Calu3 (cell line): Measurements from ENCODE around the gene MOCOS. TPM values are rescaled to one million over a fixed set of nuclear protein-coding genes. Genes with fewer than 3 reads are reported as not detected.

ENCODE experiments used
- BruUV-seq: library from RNA; stranded (reverse); fragments of 400-500 nt; replicated peaks from 2 replicates; lab custom pipeline; 2021; lab: Mats Ljungman, UMichigan
- CTCF ChIA-PET: fragments of 300-600 bp; sonication (Branson Sonifier 250); formaldehyde crosslinking; loops from one replicate; lab custom pipeline; 2022; ENCODE audit warnings: antibody characterized with exemption; lab: Charles Lee
- DNase-seq: peaks from one replicate; pipeline ENCODE4 v3.0.0; 2022
- H3K27ac Mint-ChIP-seq: one replicate; pipeline ENCODE4 v1.8.0; 2022; ENCODE audit warnings: mixed read lengths; ENCODE audit not compliant: unreplicated experiment
- H3K27me3 Mint-ChIP-seq: one replicate; pipeline ENCODE4 v1.8.0; 2022; ENCODE audit warnings: mixed read lengths; ENCODE audit not compliant: unreplicated experiment
- H3K36me3 Mint-ChIP-seq: one replicate; pipeline ENCODE4 v1.8.0; 2022; ENCODE audit warnings: mild to moderate bottlenecking, moderate library complexity, mixed read lengths; ENCODE audit not compliant: insufficient read depth, unreplicated experiment
- H3K4me1 Mint-ChIP-seq: one replicate; pipeline ENCODE4 v1.8.0; 2022; ENCODE audit warnings: mild to moderate bottlenecking, low read depth, mixed read lengths; ENCODE audit not compliant: unreplicated experiment
- H3K4me3 Mint-ChIP-seq: one replicate; pipeline ENCODE4 v1.8.0; 2022; ENCODE audit warnings: mild to moderate bottlenecking, low read depth, moderate library complexity, mixed read lengths; ENCODE audit not compliant: unreplicated experiment
- H3K9me3 Mint-ChIP-seq: one replicate; pipeline ENCODE4 v1.8.0; 2022; ENCODE audit warnings: low read depth, mixed read lengths; ENCODE audit not compliant: unreplicated experiment
- intact Hi-C: fragments of 100-400 bp; cut with micrococcal nuclease; formaldehyde crosslinking; loops from one replicate; pipeline ENCODE4 v1.10.0; 2022; ENCODE audit not compliant: unreplicated experiment
- total RNA-seq: library from RNA; stranded (reverse); gene quantifications from 2 replicates; pipeline ENCODE4 v1.2.3, GENCODE V29; 2022
- TF ChIP-seq, protein P1 (sequence below): fragments of 200-600 bp; IDR thresholded peaks from one replicate; pipeline ENCODE4 v1.8.0; 2022; ENCODE audit warnings: antibody characterized with exemption; ENCODE audit not compliant: unreplicated experiment

The MOCOS gene
- total RNA-seq, 1 experiment from 2014 or later, result 24.5 TPM

DNA sequence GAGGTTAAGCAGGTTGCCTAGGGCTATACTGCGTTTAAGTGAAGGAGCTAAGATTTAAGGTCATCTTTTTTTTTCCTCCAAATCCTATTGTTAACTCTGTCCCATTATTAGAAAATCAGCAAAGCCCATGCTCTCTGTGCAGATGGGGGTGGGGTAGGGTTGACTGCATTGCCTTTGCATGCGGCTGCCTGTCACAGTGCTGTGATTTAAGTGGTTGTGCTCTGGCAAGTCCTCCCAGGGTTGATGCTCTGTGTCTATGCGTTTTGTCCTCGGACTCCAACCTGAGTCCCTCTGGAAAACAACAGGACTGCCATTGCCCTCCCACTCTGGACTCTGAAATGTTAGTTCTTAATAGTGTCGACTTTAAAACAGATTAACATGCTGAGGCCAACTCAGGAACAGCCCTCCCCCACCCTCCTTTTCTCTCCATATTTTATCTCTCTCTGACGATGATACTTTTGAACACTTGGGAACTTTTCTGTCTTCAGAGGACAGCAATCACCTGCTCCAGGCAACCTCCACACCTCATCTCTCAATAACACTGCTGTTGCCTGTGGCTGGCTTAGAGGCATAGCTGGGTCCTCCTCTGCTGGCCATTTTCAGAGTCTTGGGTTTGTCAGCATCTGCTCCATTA lies 116.0 kb downstream of the MOCOS start:
- BruUV-seq, result no TSS peak
- intact Hi-C loops, result no loop called here
- Mint-ChIP-seq H3K27ac (no peak overlapping the region), H3K36me3 (no peaks in the 10 kb centered on the region), H3K4me3 (no peak overlapping the region), H3K9me3 (no peaks in the 10 kb centered on the region), H3K27me3 (peaks cover 46% of the 10 kb centered on the region), H3K4me1 (peaks cover under 1% of the 10 kb centered on the region)
- TF ChIP-seq, protein P1, sequence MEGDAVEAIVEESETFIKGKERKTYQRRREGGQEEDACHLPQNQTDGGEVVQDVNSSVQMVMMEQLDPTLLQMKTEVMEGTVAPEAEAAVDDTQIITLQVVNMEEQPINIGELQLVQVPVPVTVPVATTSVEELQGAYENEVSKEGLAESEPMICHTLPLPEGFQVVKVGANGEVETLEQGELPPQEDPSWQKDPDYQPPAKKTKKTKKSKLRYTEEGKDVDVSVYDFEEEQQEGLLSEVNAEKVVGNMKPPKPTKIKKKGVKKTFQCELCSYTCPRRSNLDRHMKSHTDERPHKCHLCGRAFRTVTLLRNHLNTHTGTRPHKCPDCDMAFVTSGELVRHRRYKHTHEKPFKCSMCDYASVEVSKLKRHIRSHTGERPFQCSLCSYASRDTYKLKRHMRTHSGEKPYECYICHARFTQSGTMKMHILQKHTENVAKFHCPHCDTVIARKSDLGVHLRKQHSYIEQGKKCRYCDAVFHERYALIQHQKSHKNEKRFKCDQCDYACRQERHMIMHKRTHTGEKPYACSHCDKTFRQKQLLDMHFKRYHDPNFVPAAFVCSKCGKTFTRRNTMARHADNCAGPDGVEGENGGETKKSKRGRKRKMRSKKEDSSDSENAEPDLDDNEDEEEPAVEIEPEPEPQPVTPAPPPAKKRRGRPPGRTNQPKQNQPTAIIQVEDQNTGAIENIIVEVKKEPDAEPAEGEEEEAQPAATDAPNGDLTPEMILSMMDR, result no peak
- CTCF ChIA-PET, result interaction anchor here (0.6 kb wide), 1 partner anchor 12 kb away, joined by 3 read pairs; no protein-coding TSS in a partner anchor
- no peak for DNase-seq

DNA sequence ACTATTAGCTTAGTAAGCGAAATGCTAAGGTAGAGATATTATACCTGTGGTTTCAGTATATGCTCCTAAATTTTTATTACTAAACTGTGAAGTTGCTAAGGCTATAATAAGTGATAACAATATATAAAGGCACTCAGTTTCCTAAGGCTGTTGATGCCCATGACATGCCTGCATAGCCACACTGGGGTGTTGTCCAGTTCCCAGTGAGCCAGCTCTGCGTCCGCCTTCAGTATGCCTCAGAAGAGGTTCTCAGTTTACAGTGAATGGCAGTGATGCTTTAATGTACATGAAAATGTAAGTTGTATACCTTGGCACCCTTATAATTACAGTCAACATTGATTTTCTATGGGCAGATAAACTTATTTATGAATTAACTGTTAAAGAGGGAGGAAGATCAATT lies 117.4 kb downstream of the MOCOS start:
- TF ChIP-seq, protein P1, result no peak
- no peak for DNase-seq
- Mint-ChIP-seq H3K27ac (no peak overlapping the region), H3K4me1 (peaks cover 15% of the 10 kb centered on the region), H3K36me3 (no peaks in the 10 kb centered on the region), H3K9me3 (no peaks in the 10 kb centered on the region), H3K4me3 (no peak overlapping the region), H3K27me3 (peaks cover 36% of the 10 kb centered on the region)
- no TSS peak for BruUV-seq
- intact Hi-C loops, result no loop called here
- CTCF ChIA-PET, result no interaction called here

DNA sequence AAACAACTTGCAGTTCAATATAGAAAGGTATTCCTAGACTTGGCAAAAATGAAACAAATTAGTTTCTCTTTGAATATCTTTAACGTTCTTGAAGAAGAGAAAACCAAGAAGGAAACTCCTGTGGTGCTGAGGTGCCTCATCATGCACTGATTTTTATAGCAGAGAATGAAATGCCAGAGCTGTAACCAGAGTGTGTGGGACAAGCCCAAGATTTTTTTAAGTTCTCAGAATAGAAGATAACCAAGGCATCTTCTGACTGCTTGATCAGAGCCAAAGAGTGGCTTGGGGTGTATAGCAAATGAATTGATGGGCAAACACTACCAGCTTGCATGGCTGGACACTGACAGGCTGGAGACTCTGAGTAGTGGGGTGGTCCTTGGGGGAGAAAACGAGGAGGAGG lies 118.1 kb downstream of the MOCOS start:
- CTCF ChIA-PET, result no interaction called here
- Mint-ChIP-seq H3K4me3 (no peak overlapping the region), H3K27me3 (peaks cover 36% of the 10 kb centered on the region), H3K9me3 (no peaks in the 10 kb centered on the region), H3K27ac (no peak overlapping the region), H3K4me1 (peaks cover 21% of the 10 kb centered on the region), H3K36me3 (no peaks in the 10 kb centered on the region)
- intact Hi-C loops, result no loop called here
- TF ChIP-seq, protein P1, result no peak
- BruUV-seq, result no TSS peak
- DNase-seq, result no peak

DNA sequence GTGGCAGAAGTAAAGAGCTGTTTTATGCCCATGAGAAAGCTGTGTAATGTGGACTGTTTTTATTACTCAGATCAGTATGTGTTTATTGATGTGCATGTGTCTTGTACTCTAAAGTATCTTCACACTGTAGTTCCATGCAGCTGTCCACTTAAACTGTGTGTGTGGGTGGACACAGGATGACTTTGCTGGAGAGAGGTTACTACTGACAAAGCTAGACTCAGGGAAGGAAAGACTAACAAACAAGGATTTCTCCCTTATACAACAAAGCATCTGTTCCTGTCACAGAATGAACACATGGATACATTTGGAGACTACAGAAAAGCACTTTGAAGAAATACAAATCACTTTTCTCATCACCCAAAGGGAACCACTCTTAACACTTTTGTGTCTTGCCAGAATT lies 120.2 kb downstream of the MOCOS start:
- DNase-seq, result no peak
- Mint-ChIP-seq H3K27ac (no peak overlapping the region), H3K9me3 (no peaks in the 10 kb centered on the region), H3K27me3 (peaks cover 36% of the 10 kb centered on the region), H3K4me1 (peaks cover 30% of the 10 kb centered on the region), H3K4me3 (no peak overlapping the region), H3K36me3 (peaks cover 5% of the 10 kb centered on the region)
- intact Hi-C loops, result no loop called here
- TF ChIP-seq, protein P1, result no peak
- no TSS peak for BruUV-seq
- CTCF ChIA-PET, result no interaction called here
